ENCODE data around the gene F12. TPM values are rescaled to one million over a fixed set of nuclear protein-coding genes. Genes with fewer than 3 reads are reported as not detected.

The F12 gene
- polyA plus RNA-seq, 3 donors, result 0.42 to 2.0 TPM; not detected in 1

GRCh38 chr5:177447611-177448243, 38.4 kb upstream of the F12 start:
- WGBS, 3 donors, result 4 to 9% (median 8%) methylated on average over 20 to 23 of the region's 23 CpGs
- no peak overlapping the region for H3K27ac ChIP-seq (ENCODE audit: low read depth, low read length)

- no peak overlapping the region for H3K27ac ChIP-seq (ENCODE audit: low read depth, low read length)
- WGBS, 3 donors, result 1 to 3% (median 2%) methylated on average over 16 to 49 of the region's 52 CpGs
These were observed 37.8 kb upstream of the F12 start for GRCh38 chr5:177447066-177447610.

GRCh38 chr5:177446200-177447065, 37.1 kb upstream of the F12 start, which contains the start of gene PRR7:
TSS of gene PRR7 (plus strand) at chr5:177446814. CDS start at chr5:177455068, 8,254 bp downstream.
- WGBS, 3 donors, result 0 to 1% (median 1%) methylated on average over 59 to 85 of the region's 89 CpGs
- no peak within 1 kb of the TSS for H3K27ac ChIP-seq (ENCODE audit: low read depth, low read length)

GRCh38 chr5:177445917-177446199, 36.5 kb upstream of the F12 start:
- WGBS, 3 donors, result 7 to 9% (median 7%) methylated on average over 8 of the region's 8 CpGs
- no peak overlapping the region for H3K27ac ChIP-seq (ENCODE audit: low read depth, low read length)

GRCh38 chr5:177445052-177445916, 35.9 kb upstream of the F12 start:
- 50 to 52% (median 51%) methylated on average over 10 of the region's 10 CpGs for WGBS, 3 donors
- H3K27ac ChIP-seq (ENCODE audit: low read depth, low read length), result no peak overlapping the region

- WGBS, 3 donors, result 67 to 70% (median 68%) methylated on average over 7 of the region's 7 CpGs
These were observed 35.0 kb upstream of the F12 start for GRCh38 chr5:177444106-177445051.

GRCh38 chr5:177443144-177443983, 34.0 kb upstream of the F12 start:
- H3K27ac ChIP-seq (ENCODE audit: low read depth, low read length), result no peak overlapping the region
- WGBS, 3 donors, result 77 to 81% (median 80%) methylated on average over 13 to 15 of the region's 15 CpGs

More at GRCh38 chr5:177444106-177445051, 35.0 kb upstream of the F12 start:
- no peak overlapping the region for H3K27ac ChIP-seq (ENCODE audit: low read depth, low read length)

- 87 to 92% (median 91%) methylated on average over 20 of the region's 20 CpGs for WGBS, 3 donors
- no peak overlapping the region for H3K27ac ChIP-seq (ENCODE audit: low read depth, low read length)
These were observed 32.9 kb upstream of the F12 start for GRCh38 chr5:177442066-177442826.

- no peak overlapping the region for H3K27ac ChIP-seq (ENCODE audit: low read depth, low read length)
- 88 to 91% (median 89%) methylated on average over 21 to 26 of the region's 26 CpGs for WGBS, 3 donors
These were observed 31.8 kb upstream of the F12 start for GRCh38 chr5:177440990-177441780.

- H3K27ac ChIP-seq (ENCODE audit: low read depth, low read length), result no peak overlapping the region
- WGBS, 3 donors, result 87 to 89% (median 87%) methylated on average over 24 of the region's 24 CpGs
These were observed 31.0 kb upstream of the F12 start for GRCh38 chr5:177440211-177440989.

GRCh38 chr5:177439518-177440053, 30.2 kb upstream of the F12 start:
- WGBS, 3 donors, result 95 to 97% (median 97%) methylated on average over 4 of the region's 4 CpGs
- H3K27ac ChIP-seq (ENCODE audit: low read depth, low read length), result no peak overlapping the region

GRCh38 chr5:177438468-177438867, 29.1 kb upstream of the F12 start:
- WGBS, 3 donors, result 92 to 94% (median 93%) methylated on average over 10 of the region's 10 CpGs
- no peak overlapping the region for H3K27ac ChIP-seq (ENCODE audit: low read depth, low read length)

- WGBS, 3 donors, result 61 to 79% (median 79%) methylated on average over 4 of the region's 4 CpGs
- no peak overlapping the region for H3K27ac ChIP-seq (ENCODE audit: low read depth, low read length)
These were observed 28.3 kb upstream of the F12 start for GRCh38 chr5:177437623-177438022.

- 96 to 97% (median 97%) methylated on average over 36 to 37 of the region's 37 CpGs for WGBS, 3 donors
- no peak overlapping the region for H3K27ac ChIP-seq (ENCODE audit: low read depth, low read length)
These were observed 26.6 kb upstream of the F12 start for GRCh38 chr5:177435847-177436536.
